HG02759 (cell line): ENCODE measurements around the gene ZBTB11.
"Not testable (repeated sequence)": the region's sequence is repeated elsewhere in the genome, so short reads cannot be mapped to it uniquely, and the experiment has no call there.

ENCODE experiments used
- ATAC-seq: cut with Tn5 transposase; IDR thresholded peaks from one replicate; pipeline ENCODE4 v1.9.1; 2021; ENCODE audit warnings: mild to moderate bottlenecking, moderate library complexity; ENCODE audit not compliant: unreplicated experiment

Gene ZBTB11

DNA sequence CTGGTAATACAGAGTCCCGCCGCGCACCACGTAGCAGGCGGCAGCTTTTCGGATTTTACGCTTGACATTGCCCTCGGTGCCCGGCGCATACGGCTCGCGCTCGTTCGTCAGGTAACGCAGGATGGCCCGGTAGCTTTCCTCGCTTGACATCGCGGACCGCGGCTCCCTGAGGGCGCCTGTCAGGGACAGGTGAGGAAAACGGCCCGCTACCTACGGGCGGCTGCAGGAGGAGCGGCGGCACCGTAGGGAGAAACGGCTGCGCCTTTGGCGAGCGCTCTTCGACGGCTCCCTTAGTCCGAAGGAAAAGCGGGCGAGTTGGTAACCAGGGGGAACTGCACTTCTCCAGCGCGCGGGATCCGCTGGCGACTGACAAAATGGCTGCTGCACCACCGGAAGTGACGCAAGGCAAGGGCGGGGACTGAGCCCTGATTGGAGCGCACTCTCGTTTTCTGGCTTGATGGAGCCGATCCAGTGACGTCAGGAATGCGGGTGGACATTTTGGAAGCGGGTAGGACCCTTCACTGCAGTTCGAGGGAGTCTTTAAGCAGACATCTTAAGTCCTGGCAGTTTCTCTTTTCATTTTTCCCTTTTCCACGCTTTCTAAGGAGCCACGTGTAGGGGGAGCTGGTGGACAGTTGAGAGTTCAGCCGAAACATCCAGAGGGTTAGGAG, at the start of gene ZBTB11:
Gene ZBTB11 (minus strand): TSS at position 368 of the 671 bp plus-strand sequence. CDS start 218 bp downstream, at position 150.
- ATAC-seq: peak; percentile 67

DNA sequence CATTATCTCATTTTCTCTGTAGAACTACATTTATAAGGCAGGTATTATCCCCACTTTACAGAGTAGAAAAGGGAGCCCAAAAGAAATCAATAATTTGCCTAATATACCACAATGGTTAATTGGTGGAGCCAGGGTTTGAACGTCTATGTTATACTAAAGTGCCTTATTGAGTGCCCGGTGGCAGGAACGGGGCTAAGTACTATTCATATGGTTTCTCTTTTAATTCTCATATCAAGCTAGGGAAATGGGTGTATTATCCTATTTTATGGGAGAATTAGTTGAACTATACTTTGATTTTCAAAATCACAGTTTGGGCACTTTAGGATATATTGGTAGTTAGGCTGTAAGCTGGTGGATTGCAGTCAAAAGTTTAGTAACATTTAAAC, 49.0 kb upstream of the ZBTB11 start:
- no peak for ATAC-seq

GRCh38 chr3:101725194-101725889, 48.4 kb upstream of the ZBTB11 start:
- peak; percentile 12 for ATAC-seq

DNA sequence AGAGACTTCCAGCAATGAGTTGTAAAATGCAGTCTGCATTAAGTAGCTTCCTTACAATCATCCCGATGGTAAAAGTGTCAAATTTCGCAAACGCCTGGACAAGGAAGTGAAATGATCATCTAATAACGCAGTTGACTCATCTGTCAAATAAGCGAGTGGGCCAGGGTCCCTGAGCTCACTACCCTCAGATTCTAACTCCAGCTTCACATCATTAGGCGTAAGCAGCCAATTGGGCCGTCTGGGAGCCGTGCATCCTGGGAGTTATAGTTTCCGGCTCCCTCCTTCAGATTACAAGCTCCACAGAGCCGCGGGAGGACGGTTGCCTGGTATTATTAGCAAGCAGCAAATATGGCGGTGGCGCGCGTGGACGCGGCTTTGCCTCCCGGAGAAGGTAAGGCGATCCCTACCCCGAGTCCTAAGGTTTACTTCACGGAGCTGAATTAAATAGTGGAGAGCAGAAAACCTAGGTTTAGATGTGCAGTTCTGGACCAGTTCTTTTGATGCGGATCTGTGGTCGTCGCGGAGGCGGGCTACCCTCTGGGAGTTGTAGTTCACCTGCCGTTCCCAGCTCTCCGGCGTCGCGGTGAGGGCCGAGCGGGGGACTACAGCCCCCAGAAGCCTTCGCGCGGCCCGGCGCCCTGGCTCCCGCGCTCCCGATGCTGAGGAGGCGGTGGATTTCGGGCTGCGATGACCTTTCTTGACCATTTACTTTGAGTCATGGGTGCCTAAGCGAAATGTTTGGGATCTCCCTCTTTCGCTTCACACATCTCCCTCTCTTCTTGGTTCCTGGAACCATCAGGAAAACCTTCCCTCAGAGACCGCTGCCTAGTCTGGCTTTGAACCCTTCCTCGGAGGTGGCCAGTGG, 47.6 kb upstream of the ZBTB11 start, which contains the start of gene CEP97:
Gene CEP97 (plus strand): TSS at position 286 of the 865 bp plus-strand sequence. CDS start 63 bp downstream, at position 349.
- ATAC-seq: peak; percentile 94

GRCh38 chr3:101722394-101723173, 45.7 kb upstream of the ZBTB11 start:
- ATAC-seq: peak; percentile 33

GRCh38 chr3:101720851-101721840, 44.2 kb upstream of the ZBTB11 start:
- no peak for ATAC-seq

GRCh38 chr3:101719604-101720185, 42.8 kb upstream of the ZBTB11 start:
- no peak for ATAC-seq

GRCh38 chr3:101718455-101718854, 41.5 kb upstream of the ZBTB11 start:
- no peak for ATAC-seq

- ATAC-seq: no peak
These were observed 32.2 kb upstream of the ZBTB11 start for GRCh38 chr3:101709126-101709525.

DNA sequence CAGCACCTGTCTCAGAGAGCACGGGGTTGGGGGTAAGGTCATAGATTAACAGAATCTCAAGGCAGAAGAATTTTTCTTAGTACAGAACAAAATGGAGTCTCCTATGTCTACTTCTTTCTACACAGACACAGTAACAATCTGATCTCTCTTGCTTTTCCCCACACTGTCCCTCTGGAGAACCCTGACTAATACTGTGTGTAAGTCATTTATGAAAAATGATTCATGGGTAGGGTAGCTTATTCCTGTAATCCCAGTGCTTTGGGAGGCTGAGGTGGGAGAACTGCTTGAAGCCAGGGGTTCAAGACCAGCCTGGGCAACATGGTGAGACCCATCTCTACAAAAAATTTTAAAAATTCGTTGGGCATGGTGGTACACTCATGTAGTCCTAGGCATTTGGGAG, 27.7 kb upstream of the ZBTB11 start:
- ATAC-seq: not testable (repeated sequence)

- no peak for ATAC-seq
These were observed 26.2 kb upstream of the ZBTB11 start for GRCh38 chr3:101703169-101703568.

DNA sequence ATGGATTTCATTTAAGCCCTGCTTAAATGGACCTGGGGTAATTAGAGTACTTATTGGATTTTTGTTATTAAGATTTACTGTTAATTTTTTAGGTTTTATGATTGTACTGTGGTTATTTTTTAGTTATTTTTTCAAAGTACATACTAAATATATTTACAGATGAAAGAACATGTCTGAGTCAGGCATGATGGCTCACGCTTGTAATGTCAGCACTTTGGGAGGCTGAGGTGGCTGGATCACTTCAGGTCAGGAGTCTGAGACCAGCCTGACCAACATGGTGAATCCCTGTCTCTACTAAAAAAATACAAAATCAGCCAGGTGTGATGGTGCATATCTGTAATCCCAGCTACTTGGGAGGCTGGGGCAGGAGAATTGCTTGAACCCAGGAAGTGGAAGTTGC, 25.8 kb upstream of the ZBTB11 start:
- no peak for ATAC-seq

DNA sequence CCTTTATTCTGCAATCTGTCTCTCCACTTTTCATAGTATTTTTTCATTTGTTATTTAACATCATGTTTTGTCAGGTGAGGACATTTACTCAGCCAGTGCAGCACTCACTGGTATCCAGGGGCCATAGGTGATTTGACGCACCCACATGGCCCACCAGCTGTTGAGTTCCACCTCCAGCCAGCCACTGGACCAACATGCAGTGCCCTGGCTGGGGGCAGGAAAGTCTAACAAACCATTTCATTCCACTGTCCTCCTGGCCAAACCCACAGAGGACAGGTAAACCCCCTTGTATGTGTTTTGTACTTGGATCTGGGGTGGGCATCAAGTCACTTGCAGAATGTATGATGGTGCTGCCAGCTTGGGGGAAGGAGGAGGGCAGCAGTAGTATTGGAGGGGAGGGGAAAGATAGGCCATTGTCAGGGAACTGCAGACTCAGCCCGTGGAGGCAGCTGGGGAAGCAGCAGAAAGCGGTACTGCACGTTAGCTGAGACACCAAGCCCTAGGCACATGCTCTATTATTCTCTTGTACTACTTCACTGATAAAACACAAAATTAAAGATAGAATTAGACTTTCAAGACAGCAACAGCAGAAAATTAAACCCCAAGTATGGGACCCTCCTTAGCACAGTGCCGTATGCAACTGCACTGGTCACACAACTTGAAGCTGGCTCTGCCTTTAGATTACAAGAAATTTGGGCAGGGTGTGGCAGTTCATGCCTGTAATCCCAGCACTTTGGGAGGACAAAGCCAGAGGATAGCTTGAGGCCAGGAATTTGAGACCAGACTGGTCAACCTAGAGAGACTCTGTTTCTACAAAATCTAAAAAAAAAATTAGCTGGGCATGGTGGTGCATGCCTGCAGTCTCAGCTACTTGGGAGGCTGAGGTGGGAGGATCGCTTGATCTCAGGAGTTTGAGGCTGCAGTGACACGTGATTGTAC, 25.0 kb upstream of the ZBTB11 start:
- no peak for ATAC-seq

DNA sequence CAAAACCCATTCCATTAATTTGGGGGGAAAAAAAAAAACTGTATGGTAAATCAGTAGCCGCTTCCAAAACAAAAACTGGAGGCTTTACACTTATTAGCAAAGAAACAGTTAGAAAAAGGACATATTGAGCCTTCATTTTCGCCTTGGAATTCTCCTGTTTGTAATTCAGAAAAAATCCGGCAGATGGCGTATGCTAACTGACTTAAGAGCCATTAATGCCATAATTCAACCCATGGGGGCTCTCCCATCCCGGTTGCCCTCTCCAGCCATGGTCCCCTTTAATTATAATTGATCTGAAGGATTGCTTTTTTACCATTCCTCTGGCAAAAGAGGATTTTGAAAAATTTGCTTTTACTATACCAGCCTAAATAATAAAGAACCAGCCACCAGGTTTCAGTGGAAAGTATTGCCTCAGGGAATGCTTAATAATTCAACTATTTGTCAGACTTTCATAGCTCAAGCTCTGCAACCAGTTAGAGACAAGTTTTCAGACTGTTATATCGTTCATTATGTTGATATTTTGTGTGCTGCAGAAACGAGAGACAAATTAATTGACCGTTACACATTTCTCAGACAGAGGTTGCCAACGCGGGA, 18.9 kb upstream of the ZBTB11 start:
- no peak for ATAC-seq

DNA sequence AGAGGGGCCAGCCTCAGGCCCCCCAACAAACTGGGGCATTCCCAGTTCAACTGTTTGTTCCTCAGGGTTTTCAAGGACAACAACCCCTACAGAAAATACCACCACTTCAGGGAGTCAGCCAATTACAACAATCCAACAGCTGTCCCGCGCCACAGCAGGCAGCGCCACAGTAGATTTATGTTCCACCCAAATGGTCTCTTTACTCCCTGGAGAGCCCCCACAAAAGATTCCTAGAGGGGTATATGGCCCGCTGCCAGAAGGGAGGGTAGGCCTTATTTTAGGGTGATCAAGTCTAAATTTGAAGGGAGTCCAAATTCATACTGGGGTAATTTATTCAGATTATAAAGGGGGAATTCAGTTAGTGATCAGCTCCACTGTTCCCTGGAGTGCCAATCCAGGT, 17.9 kb upstream of the ZBTB11 start:
- ATAC-seq: not testable (repeated sequence)

GRCh38 chr3:101693540-101693939, 16.6 kb upstream of the ZBTB11 start:
- ATAC-seq: peak; percentile 35
